Sigmoid colon (tissue), 4 donors: ENCODE data around the gene DENND6B.

Experiments
- POLR2A ChIP-seq, 2 donors: fragments of 450-650 bp; IDR thresholded peaks; one replicate each; pipeline ENCODE4 v1.6.1; 2016; ENCODE audit warnings: antibody characterized with exemption in 2 of 2, mild to moderate bottlenecking in 2 of 2, moderate library complexity in 2 of 2
- POLR2AphosphoS5 ChIP-seq, 4 donors: sonication (generic); formaldehyde crosslinking; IDR thresholded peaks; one replicate each; pipeline ENCODE4 v1.6.1; 2017; ENCODE audit warnings: antibody characterized with exemption in 4 of 4
- TF ChIP-seq, protein P1 (sequence below), 4 experiments: fragments of 450-650 bp in 3 of 4; fragments of 200-600 bp in 1 of 4; IDR thresholded peaks; one replicate each; pipeline ENCODE4 v1.5.1; 2016 to 2019; ENCODE audit warnings: antibody characterized with exemption in 4 of 4, mild to moderate bottlenecking in 3 of 4, moderate library complexity in 2 of 4

DNA sequence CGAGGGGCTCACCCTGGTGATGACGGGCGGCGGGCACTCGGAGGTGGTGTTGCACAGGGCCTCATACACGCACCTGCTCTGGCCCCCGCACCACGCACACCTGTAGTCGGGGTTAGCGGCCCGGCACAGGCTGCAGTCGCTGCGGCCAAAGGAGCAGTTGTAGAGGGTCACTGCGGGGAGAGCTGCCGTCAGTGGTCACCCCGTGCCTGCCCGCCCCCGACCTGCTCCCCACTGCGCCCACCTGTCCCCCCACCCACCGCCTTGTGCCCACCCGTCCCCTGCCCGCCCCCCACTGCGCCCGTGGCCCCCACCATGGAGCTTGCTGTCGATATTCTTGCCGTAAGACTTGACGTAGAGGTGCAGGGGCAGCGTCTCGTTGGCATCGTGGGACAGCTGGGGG is 43.0 kb downstream of the DENND6B start:
- TF ChIP-seq, protein P1, sequence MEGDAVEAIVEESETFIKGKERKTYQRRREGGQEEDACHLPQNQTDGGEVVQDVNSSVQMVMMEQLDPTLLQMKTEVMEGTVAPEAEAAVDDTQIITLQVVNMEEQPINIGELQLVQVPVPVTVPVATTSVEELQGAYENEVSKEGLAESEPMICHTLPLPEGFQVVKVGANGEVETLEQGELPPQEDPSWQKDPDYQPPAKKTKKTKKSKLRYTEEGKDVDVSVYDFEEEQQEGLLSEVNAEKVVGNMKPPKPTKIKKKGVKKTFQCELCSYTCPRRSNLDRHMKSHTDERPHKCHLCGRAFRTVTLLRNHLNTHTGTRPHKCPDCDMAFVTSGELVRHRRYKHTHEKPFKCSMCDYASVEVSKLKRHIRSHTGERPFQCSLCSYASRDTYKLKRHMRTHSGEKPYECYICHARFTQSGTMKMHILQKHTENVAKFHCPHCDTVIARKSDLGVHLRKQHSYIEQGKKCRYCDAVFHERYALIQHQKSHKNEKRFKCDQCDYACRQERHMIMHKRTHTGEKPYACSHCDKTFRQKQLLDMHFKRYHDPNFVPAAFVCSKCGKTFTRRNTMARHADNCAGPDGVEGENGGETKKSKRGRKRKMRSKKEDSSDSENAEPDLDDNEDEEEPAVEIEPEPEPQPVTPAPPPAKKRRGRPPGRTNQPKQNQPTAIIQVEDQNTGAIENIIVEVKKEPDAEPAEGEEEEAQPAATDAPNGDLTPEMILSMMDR (IDR thresholded peaks at IDR 0.05), result no peak
- no peak for TF ChIP-seq POLR2A (IDR thresholded peaks at IDR 0.05)
- TF ChIP-seq POLR2AphosphoS5 (IDR thresholded peaks at IDR 0.05), result no peak
